ENCODE measurements around the gene CD27.
"Not testable (repeated sequence)": the region's sequence is repeated elsewhere in the genome, so short reads cannot be mapped to it uniquely, and the experiment has no call there.

Gene CD27

DNA sequence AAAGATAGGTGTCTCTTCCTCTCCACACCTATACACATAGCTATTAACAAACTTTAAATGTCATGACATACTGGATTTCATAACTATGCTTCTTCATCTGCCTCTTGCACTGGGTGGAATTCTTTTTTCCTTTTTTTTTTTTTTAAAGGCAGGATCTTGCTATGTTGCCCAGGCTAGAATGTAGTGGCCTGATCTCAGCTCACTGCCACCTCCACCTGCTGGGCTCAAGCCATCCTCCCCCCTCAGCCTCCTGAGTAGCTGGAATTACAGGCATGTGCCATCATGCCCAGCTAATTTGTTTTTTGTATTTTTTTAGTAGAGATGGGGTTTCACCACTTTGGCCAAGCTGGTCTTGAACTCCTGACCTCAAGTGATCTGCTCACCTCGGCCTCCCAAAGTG lies 43.5 kb downstream of the CD27 start:
- DNase-seq (ENCODE audit: low read depth in 2 of 2), result no peak

DNA sequence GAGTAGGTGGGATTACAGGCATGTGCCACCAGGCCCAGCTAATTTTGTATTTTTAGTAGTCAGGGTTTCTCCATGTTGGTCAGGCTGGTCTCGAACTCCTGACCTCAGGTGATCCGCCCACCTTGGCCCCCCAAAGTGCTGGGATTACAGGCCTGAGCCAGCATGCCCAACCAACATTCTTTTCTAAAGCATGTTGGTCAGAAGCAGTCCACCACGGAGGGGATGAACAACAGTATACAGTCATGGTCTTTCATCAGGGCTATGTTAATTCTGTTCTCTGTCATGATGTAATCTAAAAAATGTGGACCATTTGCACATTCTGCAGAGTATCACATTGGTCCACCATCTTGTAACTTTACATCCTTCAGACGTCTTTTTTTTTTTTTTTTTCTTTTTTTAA lies 44.7 kb downstream of the CD27 start:
- DNase-seq (ENCODE audit: low read depth in 2 of 2), result no peak

DNA sequence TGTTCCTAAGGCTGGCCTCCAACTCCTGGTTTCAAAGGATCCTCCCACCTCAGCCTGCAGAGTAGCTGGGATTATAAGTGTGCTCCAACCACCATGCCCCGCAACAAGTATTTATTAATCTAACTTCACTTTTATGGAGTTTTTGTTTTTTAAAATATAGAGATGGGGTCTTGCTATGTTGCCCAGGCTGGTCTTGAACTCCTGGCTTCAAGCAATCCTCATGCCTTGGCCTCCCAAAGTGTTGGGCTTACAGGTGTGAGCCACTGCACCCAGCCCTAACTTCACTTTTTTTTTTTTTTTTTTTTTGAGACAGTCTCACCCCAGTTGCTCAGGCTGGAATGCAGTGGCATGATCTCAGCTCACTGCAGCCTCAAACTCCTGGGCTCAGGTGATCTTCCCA lies 45.9 kb downstream of the CD27 start:
- not testable (repeated sequence) for DNase-seq (ENCODE audit: low read depth in 2 of 2)

DNA sequence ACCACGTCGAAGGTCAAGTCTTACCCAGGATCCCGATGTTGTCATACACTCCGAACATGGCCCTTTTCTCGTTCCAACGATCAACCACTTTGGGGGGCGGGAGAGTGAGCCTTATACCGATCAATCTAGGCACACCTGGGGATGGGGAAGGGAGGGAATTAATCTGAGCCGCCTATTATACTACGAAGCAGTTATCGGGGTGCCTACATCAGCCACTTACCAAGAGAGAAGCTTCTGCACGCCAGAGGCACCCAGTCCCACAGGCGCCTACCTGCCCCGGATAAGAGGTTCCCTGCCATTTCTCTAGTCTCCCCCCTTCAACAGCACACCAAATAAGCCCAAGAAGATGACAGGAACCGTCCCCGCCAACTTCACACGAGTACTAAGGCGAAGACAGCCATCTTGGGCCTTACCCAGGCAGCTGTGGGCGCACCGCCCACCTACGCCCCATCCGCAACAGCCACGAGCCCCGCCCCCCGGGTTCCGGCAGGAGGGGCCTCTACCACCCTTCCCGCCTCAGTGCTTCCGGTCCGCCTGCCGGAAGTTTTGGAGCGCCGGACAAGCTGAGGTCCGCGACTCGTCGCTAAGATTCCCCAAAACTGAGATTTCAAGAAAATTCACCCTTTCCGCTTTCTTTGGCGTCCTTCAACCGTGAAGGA lies 48.2 kb downstream of the CD27 start, which contains the start of gene MRPL51:
Gene MRPL51 (minus strand): TSS at position 425 of the 659 bp plus-strand sequence. CDS start 126 bp downstream, at position 299.
- DNase-seq (ENCODE audit: low read depth in 2 of 2), result peak; percentile 87 to 95

DNA sequence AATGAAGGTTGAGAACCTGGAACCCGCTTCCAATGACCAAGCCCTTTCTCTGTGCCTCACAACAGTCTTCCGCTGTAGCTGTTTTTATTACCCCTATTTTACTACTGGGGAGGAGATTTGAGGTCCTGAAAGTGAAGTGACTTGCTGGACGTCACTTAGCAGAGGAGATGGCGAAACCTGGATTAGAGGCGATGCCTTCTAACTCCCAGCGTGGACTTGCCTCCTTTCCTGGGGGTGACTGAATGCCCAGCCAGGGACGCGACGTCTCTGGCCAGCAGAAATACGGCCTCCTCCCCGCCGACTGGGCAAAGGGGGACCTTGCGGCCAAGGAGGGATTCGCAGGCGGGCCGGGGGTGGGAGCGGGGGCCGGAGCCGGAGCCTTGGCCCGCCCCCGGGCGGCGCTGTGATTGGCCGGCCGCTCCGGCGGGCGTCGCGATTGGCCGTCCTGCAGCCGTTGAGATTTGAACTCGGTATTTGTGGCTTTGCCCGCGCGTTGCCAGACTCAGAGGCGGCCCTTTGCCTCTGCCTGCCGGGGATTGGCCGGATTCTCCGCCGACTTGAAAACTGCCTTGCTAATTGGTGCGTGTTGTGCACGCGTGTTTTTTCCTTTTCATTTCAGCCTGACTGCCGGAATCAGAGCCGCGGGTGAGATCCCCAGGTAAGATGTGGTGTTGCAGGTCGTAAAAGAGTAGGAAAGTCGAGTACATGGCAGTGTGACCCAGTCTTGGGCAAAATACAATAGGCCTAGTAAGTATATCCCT lies 48.9 kb downstream of the CD27 start, which contains the start of gene NCAPD2:
Gene NCAPD2 (plus strand): TSS at position 606 of the 761 bp plus-strand sequence. CDS start 997 bp downstream, outside the sequence.
- DNase-seq (ENCODE audit: low read depth in 2 of 2), result peak; percentile 85 to 93

DNA sequence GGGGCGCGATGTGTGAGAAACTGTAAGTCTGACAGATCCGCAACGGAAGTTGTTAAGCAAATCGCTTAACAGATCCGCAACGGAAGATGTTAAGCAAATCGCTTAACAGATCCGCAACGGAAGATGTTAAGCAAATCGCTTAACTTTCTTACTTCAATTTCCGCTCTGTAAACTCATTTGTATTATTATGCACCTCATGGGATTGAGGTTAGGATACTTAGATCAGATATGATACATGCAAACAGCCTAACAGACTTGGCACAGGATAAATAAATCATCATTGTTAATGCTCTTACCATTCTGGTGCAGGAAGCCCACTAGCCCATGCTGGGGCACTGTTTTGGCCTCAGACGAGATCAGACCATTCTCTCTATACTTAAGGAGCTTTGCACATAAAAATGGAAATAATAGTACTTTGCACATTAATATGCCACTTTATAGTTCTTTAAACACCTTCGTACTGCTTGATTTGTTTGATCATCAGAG lies 49.5 kb downstream of the CD27 start:
- no peak for DNase-seq (ENCODE audit: low read depth in 2 of 2)

DNA sequence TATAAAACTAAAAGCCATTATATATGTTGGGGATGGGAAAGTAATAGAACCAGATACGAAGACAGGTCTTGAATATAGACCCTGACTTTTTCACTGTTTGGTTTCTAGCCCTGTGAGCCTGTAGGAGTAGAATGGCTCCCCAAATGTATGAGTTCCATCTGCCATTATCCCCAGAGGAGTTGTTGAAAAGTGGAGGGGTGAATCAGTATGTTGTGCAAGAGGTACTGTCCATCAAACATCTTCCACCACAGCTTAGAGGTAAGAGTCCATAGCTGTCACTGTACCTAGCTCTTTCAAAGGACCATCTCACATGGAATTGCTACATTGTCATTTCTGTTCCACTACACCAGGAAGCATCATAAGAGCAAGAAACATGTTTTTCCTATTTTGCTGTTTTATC lies 50.2 kb downstream of the CD27 start:
- no peak for DNase-seq (ENCODE audit: low read depth in 2 of 2)

DNA sequence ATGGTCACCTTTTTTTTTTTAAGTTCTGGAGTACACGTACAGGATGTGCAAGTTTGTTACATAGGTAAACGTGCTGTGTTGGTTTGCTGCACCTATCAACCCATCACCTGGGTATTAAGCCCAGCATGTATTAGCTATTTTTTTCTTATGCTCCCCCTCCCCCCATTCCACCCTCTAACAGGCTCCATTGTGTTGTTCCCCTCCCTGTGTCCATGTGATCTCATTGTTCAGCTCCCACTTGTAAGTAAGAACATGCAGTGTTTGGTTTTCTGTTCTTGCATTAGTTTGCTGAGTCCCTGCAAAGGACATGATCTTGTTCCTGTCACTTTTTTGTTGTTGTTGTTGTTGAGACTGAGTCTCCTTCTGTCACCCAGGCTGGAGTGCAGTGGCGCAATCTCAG lies 52.5 kb downstream of the CD27 start:
- not testable (repeated sequence) for DNase-seq (ENCODE audit: low read depth in 2 of 2)

DNA sequence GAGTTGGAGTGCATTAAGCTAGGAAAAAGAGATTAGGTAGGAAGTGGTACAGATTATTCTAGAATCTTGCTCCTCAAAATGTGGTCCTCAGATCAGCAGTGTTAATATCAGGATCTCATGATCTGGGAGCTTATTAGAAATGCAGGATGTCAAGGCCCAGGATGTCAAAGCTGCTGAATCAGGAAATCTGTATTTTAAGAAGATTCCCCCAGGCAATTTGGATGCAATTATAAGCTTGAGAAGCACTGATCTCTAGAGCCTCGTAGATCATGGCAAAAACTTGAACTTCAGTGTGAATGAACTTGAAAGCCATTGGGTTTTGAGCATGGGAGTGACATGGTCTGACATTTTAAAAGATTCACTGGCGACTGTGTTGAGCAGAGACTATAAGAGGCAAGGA lies 55.7 kb downstream of the CD27 start:
- DNase-seq (ENCODE audit: low read depth in 2 of 2), result no peak
